Fibroblast of skin of left biceps (primary cell): ENCODE measurements around the gene CBR1.
"Not testable (repeated sequence)": the region's sequence is repeated elsewhere in the genome, so short reads cannot be mapped to it uniquely, and the experiment has no call there.

Experiments
- DNase-seq, 2 experiments: peaks; one replicate each; pipeline ENCODE4 v3.0.0-alpha.2; 2013; ENCODE audit warnings: low read depth in 2 of 2

CBR1 gene

DNA sequence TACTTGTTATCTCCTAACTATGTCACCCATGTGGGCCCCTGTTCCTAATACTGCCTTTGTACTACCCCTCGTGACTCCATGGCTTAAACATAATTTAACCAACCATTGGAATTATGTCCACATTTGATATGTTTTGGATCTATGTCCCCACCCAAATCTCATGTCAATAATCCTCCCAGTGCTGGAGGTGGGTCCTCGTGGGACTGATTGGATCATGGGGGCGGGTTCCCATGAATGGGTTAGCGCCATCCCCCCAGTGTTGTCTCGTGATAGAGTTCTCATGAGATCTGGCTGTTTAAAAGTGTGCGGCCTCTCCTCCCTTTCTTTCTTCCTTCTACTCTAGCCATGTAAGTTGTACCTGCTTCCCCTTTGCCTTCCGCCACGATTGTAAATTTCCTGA is 9.8 kb downstream of the CBR1 start:
- no peak for DNase-seq

DNA sequence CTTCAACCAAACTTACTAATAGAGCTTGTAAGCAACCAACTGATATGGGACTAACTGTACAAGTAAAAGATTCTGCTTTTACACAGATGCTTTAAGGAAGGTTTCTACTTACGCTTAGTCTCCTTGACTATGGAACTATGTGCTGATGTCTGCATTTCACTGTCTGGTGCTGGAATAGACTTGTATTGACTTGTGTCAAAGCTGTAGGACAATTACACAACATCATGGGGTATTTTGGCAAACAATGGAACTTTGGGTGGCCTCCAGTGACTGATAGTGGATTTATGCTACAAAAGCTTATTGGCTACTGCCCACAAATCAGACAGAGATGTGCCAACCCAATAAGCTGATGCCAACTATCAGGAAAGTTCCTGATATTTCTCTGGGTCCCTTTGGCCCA is 10.6 kb downstream of the CBR1 start:
- DNase-seq: no peak

DNA sequence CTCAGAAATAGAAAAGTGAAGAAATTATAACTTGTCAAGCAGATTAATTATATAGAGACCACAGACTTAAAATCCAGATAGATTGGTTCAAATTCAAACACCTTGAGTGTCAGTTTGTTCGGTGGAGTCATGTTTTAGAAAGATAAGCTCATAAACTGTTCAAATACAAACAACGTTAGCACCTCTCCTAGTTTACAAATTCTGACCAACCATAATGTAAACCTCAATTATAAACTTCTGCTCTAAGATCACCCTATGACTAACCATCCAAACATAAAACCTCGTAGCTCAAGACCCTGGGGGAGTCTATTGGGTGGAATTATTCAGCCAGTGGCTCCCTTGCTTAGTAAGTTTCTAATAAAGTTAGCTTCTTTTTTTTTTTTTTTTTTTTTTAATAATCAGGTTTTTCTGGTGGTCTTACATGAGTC is 12.4 kb downstream of the CBR1 start:
- no peak for DNase-seq

DNA sequence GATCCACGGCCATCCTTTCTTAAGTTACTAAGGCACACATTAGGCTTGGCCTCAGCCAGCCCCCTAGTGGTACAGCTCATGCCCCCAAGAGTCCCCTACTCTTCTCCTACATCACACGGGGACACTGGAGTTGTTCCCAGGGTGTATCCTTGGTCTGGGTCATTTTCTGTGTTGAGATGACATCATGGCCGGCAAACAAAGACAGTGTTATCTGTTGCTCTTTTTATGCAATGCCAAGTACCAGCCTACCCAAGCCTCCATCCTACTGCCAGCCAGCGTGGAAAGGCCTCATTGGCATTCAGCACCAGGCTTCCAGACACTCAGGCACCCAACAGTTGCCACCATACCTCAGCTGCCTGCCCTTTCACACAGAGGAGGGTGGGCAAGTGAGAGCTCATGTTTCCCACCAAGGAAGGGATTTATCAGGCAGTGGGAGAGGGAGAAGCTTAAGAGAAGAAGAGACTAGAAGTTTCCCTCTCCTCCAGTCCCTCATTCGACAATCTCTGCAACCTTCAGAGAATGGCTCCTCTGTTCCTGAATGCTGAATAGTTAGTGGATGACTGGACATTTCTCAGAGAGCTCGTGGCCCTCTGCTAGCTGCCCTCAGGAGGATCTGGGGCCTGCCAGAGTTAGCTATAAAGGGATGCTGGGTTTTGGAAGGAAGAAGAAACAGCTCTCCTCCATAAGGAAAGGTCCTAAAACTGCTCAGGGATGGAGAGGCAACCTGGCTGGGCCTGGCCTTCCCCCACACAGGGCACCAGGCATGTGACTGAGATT is 17.7 kb downstream of the CBR1 start:
- DNase-seq: no peak

DNA sequence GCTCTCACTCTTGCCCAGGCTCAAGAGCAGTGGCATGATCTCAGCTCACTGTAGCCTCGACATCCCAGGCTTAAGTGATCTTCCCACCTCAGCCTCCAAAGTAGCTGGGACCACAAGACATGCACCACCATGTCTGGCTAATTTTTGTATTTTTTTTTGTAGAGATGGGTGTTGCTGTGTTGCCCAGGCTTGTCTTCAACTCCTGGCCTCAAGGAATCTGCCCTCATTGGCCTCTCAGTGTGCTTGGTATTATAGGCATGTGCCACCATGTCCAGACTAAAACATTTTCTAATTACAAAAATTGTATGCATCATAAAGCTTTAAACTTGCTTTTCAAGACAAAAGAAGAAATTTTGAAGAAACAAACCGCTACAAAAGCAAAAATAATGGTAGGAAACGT is 20.1 kb downstream of the CBR1 start:
- DNase-seq: no peak

DNA sequence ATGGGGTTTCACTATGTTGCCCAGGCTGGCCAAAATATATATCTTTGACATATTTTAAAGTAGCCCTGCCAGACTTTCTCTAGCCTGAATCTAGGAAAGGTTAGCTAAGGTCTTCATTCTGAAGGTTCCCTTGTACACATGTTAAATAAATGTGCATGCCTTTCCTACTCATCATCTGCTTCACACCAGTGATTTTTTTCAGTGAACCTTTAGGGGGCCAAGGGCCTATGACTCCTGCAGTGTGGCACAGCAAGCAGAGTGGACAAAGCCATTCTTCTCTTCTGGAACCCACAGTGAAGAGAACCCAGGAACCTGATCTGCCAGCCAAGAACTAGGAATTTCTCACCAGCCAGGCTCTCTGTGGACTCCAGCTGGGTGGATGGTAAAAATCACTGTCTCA is 22.9 kb downstream of the CBR1 start:
- no peak for DNase-seq

DNA sequence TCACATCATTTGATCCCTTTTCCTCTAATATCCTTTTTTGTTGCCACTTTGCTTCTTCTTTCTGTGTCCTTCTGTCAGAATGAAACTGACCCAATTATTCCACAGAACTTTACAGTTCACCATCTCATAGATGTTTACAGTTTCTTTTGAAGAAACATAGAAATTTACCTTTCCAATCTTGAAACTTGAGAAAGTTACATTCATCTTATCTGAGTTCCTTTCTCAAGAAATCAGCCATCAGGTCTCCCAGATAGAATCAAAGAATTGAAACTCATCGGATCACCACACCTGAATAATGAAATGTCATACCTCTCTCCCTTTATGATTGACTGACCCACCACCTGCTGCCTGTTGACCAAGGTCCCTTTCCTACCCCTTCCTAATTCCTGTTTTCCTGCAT is 23.7 kb downstream of the CBR1 start:
- DNase-seq: no peak

DNA sequence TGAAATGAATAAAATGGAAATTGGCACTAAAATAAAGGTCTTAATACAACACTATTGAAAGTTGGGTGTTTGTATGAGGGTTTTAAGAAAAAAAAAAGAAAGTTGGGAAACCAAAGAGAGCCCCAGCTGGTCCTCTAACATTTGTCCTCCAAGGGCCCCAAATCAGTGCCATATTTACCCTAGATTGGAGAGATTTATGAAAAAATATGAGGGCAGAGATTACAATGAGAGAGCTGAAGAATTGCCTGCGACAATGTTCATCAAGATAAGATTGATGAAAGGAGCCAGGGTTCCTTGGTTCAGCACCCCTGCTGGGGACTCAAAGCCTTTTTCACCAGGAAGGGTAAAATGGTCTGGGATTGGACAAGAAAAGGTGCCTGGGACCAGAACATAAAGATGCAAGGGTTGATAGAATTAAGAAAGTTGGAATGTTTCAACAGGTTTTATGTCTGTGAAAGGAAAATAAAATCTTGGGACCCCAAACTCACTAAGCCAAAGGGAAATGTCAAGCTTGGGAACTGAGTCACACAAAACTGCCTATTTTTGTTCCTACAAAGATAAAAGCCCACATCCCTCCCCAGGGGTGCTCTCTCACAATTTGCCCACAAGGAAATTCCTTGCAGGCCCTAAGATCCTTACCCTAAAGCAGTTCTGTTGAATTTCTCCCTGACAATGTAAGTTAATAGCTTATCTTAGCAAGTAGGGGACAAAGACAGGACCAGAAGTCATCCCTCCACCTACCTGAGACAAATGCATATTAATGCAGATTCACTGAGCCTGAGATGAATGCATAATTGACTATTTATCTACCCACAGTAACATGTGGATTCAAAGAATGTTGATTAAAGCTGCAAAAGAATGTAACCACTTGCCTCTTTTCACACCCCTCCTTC is 26.8 kb downstream of the CBR1 start:
- no peak for DNase-seq

DNA sequence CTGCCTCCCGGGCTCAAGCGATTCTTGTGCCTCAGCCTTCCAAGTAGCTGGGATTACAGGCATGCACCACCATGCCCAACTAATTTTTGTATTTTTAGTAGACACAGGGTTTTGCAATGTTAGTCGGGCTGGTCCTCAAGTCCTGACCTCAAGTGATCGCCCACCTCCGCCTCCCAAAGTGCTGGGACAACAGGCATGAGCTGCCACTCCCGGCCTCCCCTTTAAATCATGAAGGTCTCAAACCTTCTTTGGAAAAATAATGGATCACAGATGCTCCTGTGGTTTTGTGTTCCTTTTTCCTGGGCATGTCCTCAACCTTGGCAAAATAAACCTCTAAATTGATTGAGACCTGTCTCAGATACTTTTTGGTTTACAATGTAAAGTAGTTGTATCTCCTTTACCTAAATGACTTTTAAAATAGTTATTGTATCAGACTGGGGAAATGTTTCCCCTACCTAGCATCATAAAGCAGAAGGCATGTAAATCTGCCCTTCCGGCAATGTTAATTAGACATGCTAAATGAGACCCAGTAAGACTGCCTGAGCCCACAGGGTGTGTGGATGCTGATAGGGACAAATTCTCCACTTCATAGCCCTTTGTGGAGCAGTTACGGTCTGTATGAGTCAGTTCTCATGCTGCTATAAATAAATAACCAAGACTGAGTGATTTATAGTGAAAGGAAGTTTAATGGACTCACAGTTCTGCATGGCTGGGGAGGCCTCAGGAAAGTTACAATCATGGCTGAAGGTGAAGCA is 27.8 kb downstream of the CBR1 start:
- DNase-seq: no peak

DNA sequence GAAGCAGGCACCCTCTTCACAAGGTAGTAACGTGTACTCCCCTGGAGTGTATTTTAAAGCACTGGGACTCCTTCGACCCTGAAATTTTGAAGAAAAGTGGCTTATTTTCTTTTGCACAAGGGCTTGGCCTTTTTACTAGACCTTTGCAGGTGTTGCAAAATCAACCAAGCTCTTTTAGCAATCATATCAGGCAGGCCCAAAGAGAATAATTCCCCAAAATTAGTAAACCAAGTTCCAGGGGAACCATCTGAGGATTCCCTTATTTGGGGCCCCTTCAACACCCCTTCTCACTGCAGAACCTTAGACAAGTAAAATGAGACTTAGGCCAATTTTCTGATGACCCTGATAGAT is 28.3 kb downstream of the CBR1 start:
- no peak for DNase-seq

DNA sequence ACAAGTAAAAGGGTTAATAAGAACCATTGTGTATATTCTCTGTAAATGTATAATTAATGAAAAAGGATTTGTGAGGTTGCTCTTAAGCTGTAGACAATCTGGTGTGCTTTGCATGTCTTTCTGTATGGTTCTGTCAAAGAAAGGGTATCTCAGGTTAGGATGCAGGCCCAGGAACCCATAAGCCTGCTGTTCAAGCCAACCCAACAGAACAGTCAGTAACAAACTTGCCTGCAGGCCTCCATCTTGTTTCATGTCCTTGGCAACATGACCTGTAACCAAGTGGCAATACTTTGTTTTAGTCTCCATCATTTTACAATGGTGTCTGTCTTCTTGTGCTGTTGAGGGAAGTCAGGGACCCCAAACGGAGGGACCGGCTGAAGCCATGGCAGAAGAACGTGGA is 29.2 kb downstream of the CBR1 start:
- DNase-seq: no peak

DNA sequence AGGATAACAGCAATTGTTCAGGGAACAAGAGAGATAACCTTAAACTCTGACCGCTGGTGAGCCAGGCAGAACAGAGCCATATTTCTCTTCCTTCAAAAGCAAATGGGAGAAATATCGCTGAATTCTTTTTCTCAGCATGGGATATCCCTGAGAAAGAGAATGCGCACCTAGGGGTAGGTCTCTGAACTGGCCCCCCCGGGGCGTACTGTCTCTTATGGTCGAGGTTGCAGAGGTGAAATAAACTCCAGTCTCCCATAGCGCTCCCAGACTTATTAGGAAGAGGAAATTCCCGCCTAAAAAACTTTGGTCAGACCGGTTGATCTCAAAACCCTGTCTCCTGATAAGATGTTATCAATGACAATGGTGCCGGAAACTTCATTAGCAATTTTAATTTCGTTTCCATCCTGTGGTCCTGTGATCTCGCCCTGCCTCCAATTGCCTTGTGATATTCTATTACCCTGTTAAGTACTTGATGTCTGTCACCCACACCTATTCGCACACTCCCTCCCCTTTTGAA is 29.9 kb downstream of the CBR1 start:
- not testable (repeated sequence) for DNase-seq

DNA sequence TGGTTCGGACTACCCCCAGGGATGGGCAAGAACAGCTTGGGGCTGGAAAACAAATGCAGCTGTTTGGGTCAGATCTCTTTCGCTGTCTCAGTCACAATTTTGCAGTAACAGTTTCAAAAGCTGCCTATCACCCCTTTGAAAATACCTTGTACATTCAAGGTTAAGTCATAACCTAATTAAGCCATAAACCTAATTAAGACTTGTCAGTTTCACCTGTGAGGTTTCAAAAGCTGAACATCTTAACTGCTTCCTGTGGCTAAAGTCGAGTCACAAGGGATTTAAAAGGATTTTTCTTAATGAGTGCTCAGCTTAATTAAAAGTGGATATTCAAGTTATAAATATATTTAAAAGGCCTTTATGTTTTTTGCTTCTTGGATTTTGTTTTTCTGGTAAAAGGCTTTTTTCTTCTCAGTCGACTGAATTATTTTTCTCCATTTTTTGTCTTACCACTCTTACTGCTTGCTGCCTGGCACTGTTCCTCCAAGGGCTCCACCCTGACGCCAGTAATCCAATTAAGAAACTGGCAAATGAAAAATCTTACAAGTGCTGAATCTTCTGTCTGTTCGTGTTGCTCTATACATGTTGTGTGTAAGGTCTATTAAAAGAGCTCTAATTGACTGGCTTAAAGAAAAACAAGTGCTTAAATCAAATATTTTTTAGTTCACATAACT is 31.3 kb downstream of the CBR1 start:
- DNase-seq: no peak

DNA sequence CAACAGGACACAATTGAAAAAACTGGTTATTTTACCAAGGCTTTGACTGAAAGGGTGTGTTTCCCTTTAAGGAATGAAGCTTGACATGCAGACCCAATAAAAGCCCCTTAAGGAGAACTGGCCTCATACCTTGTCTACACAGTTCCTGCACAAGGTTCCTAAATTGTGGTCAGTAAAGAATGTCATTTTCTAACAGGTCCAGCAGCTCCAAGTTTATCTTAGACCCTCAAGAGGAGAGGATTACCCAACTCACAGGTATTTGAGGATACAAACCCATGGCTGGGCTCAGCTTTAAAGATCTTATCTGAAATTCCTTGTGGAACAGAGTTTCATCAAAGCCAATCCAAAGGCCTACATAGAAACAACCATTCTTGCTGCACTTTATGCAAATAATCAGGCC is 33.6 kb downstream of the CBR1 start:
- DNase-seq: no peak

DNA sequence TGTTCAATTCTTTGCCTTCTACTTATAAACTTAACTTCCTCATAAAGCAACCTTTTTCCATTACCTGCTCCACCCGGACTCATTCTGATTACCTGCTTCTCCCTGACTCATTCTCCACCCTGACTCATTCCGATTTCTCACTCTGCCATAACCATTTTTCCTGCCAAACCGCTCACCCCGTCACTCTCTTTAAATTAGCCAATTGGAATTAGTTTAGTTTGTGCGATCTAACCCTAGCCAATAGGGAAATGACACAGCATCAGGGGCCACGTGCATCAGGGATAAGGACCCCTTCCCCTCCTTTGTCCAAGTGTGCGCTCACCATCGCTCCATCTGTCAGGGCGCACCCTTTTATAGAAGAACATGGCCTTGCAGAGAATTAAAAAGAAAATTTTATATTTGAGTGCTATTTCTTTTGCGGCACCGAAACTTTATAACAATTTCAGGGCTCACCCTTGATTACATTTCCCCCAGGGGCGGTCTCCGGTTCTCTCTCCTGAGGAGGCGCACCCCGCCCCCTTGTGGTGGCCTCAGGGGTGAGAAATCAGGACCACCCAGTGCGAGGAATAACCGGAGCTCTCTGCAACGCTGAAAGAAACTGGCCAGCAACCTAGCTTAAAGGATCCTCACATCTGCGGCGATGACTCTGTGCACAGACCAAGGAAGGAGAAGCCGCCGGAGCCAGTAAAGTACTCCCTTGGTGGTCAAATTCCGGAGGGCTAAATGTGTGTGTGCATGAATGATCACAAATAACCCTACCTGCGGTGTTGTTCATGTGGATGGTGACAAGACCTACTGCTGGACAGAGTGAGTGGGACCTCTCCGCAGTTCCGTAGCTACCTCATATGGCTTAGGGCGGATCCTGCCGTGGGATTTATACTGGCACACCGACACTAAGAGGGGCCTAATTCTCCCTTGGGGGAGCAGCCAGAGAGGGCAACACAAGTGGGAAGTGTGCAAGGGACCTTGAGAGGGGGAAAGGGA is 34.8 kb downstream of the CBR1 start:
- DNase-seq: peak in 1 of 2 experiments; percentile 9

DNA sequence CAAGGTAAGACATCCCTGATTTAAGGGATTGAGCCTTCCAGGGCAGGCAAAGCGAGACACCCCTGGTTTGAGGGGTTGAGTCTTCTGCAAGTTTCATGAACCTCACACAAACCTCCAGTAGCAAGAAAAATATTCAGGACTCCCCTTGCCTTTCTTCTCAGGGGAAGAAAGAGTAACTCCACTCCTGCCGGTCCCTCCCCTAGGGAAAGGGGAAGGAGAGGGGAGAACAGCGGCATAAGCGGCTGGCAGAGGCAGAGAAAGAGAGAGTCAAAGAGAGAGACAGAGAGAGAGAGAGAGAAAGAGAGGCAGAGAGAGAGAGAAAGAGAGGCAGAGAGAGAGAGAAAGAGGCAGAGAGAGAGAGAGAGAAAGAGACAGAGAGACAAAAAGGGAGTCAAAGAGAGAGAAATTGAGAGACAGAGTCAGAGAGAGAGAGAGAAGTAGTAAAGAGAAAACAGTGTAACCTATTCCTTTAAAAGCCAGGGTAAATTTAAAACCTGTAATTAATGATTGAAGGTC is 35.6 kb downstream of the CBR1 start:
- no peak for DNase-seq

DNA sequence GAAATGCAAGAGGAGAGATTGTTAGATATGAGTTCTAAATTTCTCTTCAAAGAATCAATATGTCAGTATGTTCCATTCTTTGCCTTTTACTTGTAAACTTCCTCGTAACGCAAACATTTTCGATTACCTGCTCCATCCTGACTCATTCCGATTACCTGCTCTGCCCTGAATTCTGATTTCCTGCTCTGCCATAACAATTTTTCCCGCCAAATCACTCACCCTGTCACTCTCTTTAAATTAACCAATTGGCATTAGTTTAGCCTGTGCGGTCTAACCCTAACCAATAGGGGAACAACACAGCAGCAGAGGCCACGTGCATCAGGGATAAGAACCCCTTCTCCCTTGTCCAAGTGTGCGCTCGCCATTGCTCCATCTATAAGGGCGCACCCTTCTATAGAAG is 40.0 kb downstream of the CBR1 start:
- DNase-seq: no peak

DNA sequence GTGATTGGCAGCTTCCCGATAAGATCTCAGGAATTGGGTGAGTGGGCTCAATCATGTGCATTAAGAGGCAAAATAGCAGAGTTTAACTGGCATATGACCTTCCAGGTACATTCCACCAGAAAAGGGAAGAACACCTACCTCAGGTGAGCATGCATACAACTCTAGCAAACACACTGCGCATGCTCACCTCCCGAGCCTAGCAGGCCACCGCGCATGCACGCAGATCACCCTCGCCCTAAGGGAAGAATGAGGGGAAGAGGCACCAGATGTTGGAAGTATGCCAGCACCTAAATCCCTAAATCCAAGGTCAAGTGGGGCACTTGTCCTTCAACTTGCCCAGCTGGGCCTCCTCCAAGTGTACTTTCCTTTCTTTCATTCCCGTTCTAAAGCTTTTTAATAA is 41.4 kb downstream of the CBR1 start:
- DNase-seq: no peak

DNA sequence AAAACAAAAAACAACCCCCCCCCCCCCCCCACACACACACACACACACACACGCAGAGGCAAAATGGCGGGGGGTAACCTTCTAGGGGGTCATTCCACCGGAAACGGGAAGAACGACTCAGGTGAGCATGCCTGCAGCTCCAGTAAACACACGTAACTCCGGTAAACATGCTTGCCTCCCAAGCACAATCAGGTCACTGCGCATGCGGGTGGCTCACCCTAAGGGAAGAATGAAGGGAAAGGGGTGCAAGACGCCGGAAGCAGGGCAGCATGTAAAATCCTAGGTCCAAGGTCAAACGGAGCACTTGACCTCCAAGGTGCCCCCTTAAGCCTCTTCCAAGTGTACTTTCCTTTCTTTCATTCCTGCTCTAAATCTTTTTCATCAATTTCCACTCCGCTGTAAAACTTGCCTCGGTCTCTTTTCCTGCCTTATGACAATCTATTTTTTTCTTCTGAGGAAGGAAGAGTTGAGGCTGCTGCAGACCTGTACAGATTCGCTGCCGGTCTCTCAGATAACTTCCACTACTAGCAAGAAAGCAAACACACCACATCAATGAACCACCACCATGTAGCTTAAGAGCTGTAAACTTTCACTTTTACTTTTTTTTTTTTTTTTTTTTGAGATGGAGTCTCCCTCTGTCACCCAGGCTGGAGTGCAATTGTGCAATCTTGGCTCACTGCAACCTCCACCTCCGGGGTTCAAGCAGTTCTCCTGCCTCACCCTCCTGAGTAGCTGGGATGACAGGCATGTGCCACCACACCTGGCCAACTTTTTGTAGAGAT is 44.0 kb downstream of the CBR1 start:
- no peak for DNase-seq
